Stimulated activated CD4-positive, alpha-beta T cell treated with anti-CD3 and anti-CD28 coated beads, Interleukin-15, amount 100 ng/mL, for 48 hours (primary cell): ENCODE data around the gene ZMIZ2.
"Not testable (repeated sequence)": the region's sequence is repeated elsewhere in the genome, so short reads cannot be mapped to it uniquely, and the experiment has no call there.

ENCODE experiments used
- DNase-seq, 2 donors: peaks; one replicate each; pipeline ENCODE4 v3.0.0-alpha.2; 2020; ENCODE audit warnings: low read depth in 2 of 2

The ZMIZ2 gene

GRCh38 chr7:44727158-44727936, 21.3 kb upstream of the ZMIZ2 start:
- DNase-seq = no peak

GRCh38 chr7:44727937-44728262, 20.7 kb upstream of the ZMIZ2 start:
- no peak for DNase-seq

- no peak for DNase-seq
Observed at GRCh38 chr7:44729949-44730590, 18.6 kb upstream of the ZMIZ2 start.

- not testable (repeated sequence) for DNase-seq
Observed at GRCh38 chr7:44732971-44733370, 15.7 kb upstream of the ZMIZ2 start.

GRCh38 chr7:44733708-44734481, 14.8 kb upstream of the ZMIZ2 start:
- no peak for DNase-seq

- peak; percentile 21 to 33 for DNase-seq
Observed at GRCh38 chr7:44735403-44736165, 13.1 kb upstream of the ZMIZ2 start.

GRCh38 chr7:44736896-44737295, 11.8 kb upstream of the ZMIZ2 start:
- no peak for DNase-seq

- DNase-seq = no peak
Observed at GRCh38 chr7:44738051-44738723, 10.5 kb upstream of the ZMIZ2 start.

- no peak for DNase-seq
Observed at GRCh38 chr7:44738876-44739665, 9.6 kb upstream of the ZMIZ2 start.

- no peak for DNase-seq
Observed at GRCh38 chr7:44740055-44740454, 8.6 kb upstream of the ZMIZ2 start.

GRCh38 chr7:44743750-44744149, 4.9 kb upstream of the ZMIZ2 start:
- no peak for DNase-seq

GRCh38 chr7:44748948-44749731, 493 bp downstream of the ZMIZ2 start:
- DNase-seq = no peak

GRCh38 chr7:44749992-44750391, 1.3 kb downstream of the ZMIZ2 start:
- no peak for DNase-seq

GRCh38 chr7:44750424-44750823, 1.8 kb downstream of the ZMIZ2 start:
- DNase-seq = no peak

- peak in 1 of 2 donors; percentile 22 for DNase-seq
Observed at GRCh38 chr7:44750921-44751571, 2.4 kb downstream of the ZMIZ2 start.

- DNase-seq = no peak
Observed at GRCh38 chr7:44752822-44753221, 4.2 kb downstream of the ZMIZ2 start.

- DNase-seq = no peak
Observed at GRCh38 chr7:44754802-44755697, 6.4 kb downstream of the ZMIZ2 start.
